ENCODE measurements around the gene FARP1. TPM values are rescaled to one million over a fixed set of nuclear protein-coding genes. Genes with fewer than 3 reads are reported as not detected.

Gene FARP1
- total RNA-seq, 1 experiment from 2014 or later, result 96.6 TPM

DNA sequence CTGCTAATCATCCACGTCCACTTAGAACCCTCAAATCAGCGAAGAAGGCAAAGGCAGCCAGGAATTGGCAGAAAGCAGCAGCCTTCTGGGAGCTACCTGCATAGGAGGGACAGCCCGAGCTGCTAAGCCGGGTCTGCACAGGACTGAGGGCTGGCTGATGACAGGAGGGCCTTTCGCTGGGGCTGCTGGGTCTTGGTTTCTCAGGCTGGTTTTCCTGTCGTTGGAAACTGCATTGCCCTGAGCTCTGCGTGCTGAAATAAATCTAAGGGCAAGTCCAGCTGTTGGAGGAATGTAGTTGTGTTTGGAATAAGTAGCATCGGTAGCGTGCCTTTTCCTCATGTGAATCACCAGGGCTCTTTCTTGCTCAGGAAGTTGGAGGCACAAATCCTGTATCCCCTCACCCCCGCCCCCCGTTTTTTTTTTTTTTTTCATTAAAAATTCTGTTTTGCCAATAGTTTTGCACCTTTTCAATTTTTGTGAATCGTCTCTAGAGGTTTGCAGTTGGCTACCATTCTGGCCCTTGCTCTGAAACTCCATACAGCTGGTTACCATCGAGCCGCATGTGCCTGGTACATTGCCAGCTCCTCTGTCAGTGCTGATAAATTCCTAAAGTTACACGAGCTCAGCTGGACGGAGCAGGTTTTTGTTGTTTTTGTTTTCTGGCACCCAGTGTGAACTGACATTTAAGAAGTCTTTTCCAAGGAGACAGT, 228.1 kb downstream of the FARP1 start:
- ChIA-PET POLR2A (no interaction called here), CTCF (interaction anchor here (0.7 to 2.1 kb wide), 4 partner anchors 21 to 337 kb away, joined by 3 to 8 read pairs (median 7); no protein-coding TSS in a partner anchor)
- no peaks in the 10 kb centered on the region for H3K27me3 Mint-ChIP-seq (ENCODE audit: low read depth)
- peak overlapping the region; percentile 11; the same call in 1 of the 2 replicates for H3K27ac Mint-ChIP-seq
- no peak overlapping the region for H3K4me3 Mint-ChIP-seq
- peaks cover 39% of the 10 kb centered on the region for H3K36me3 Mint-ChIP-seq
- H3K4me1 Mint-ChIP-seq, result peaks cover 30% of the 10 kb centered on the region
- TF ChIP-seq, protein P1, sequence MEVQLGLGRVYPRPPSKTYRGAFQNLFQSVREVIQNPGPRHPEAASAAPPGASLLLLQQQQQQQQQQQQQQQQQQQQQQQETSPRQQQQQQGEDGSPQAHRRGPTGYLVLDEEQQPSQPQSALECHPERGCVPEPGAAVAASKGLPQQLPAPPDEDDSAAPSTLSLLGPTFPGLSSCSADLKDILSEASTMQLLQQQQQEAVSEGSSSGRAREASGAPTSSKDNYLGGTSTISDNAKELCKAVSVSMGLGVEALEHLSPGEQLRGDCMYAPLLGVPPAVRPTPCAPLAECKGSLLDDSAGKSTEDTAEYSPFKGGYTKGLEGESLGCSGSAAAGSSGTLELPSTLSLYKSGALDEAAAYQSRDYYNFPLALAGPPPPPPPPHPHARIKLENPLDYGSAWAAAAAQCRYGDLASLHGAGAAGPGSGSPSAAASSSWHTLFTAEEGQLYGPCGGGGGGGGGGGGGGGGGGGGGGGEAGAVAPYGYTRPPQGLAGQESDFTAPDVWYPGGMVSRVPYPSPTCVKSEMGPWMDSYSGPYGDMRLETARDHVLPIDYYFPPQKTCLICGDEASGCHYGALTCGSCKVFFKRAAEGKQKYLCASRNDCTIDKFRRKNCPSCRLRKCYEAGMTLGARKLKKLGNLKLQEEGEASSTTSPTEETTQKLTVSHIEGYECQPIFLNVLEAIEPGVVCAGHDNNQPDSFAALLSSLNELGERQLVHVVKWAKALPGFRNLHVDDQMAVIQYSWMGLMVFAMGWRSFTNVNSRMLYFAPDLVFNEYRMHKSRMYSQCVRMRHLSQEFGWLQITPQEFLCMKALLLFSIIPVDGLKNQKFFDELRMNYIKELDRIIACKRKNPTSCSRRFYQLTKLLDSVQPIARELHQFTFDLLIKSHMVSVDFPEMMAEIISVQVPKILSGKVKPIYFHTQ (CRISPR knock-in tag; IDR thresholded peaks at IDR 0.05), result no peak
- TF ChIP-seq, protein P2, sequence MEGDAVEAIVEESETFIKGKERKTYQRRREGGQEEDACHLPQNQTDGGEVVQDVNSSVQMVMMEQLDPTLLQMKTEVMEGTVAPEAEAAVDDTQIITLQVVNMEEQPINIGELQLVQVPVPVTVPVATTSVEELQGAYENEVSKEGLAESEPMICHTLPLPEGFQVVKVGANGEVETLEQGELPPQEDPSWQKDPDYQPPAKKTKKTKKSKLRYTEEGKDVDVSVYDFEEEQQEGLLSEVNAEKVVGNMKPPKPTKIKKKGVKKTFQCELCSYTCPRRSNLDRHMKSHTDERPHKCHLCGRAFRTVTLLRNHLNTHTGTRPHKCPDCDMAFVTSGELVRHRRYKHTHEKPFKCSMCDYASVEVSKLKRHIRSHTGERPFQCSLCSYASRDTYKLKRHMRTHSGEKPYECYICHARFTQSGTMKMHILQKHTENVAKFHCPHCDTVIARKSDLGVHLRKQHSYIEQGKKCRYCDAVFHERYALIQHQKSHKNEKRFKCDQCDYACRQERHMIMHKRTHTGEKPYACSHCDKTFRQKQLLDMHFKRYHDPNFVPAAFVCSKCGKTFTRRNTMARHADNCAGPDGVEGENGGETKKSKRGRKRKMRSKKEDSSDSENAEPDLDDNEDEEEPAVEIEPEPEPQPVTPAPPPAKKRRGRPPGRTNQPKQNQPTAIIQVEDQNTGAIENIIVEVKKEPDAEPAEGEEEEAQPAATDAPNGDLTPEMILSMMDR (IDR thresholded peaks at IDR 0.05), result no peak
- TF ChIP-seq, protein P3, sequence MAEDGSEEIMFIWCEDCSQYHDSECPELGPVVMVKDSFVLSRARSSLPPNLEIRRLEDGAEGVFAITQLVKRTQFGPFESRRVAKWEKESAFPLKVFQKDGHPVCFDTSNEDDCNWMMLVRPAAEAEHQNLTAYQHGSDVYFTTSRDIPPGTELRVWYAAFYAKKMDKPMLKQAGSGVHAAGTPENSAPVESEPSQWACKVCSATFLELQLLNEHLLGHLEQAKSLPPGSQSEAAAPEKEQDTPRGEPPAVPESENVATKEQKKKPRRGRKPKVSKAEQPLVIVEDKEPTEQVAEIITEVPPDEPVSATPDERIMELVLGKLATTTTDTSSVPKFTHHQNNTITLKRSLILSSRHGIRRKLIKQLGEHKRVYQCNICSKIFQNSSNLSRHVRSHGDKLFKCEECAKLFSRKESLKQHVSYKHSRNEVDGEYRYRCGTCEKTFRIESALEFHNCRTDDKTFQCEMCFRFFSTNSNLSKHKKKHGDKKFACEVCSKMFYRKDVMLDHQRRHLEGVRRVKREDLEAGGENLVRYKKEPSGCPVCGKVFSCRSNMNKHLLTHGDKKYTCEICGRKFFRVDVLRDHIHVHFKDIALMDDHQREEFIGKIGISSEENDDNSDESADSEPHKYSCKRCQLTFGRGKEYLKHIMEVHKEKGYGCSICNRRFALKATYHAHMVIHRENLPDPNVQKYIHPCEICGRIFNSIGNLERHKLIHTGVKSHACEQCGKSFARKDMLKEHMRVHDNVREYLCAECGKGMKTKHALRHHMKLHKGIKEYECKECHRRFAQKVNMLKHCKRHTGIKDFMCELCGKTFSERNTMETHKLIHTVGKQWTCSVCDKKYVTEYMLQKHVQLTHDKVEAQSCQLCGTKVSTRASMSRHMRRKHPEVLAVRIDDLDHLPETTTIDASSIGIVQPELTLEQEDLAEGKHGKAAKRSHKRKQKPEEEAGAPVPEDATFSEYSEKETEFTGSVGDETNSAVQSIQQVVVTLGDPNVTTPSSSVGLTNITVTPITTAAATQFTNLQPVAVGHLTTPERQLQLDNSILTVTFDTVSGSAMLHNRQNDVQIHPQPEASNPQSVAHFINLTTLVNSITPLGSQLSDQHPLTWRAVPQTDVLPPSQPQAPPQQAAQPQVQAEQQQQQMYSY (CRISPR knock-in tag; IDR thresholded peaks at IDR 0.05), result no peak
- TF ChIP-seq, protein P4, sequence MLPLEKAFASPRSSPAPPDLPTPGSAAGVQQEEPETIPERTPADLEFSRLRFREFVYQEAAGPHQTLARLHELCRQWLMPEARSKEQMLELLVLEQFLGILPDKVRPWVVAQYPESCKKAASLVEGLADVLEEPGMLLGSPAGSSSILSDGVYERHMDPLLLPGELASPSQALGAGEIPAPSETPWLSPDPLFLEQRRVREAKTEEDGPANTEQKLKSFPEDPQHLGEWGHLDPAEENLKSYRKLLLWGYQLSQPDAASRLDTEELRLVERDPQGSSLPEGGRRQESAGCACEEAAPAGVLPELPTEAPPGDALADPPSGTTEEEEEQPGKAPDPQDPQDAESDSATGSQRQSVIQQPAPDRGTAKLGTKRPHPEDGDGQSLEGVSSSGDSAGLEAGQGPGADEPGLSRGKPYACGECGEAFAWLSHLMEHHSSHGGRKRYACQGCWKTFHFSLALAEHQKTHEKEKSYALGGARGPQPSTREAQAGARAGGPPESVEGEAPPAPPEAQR (CRISPR knock-in tag; IDR thresholded peaks at IDR 0.05), result no peak
- TF ChIP-seq SP1 (CRISPR knock-in tag; conservative IDR thresholded peaks at IDR 0.05), result no peak
- no peak for TF ChIP-seq ZNF423 (CRISPR knock-in tag; IDR thresholded peaks at IDR 0.05)
- no peak for TF ChIP-seq FOXK1 (CRISPR knock-in tag; IDR thresholded peaks at IDR 0.05)
- TF ChIP-seq KAT7 (CRISPR knock-in tag; IDR thresholded peaks at IDR 0.05; ENCODE audit: borderline replicate concordance), result no peak
- TF ChIP-seq, protein P5, sequence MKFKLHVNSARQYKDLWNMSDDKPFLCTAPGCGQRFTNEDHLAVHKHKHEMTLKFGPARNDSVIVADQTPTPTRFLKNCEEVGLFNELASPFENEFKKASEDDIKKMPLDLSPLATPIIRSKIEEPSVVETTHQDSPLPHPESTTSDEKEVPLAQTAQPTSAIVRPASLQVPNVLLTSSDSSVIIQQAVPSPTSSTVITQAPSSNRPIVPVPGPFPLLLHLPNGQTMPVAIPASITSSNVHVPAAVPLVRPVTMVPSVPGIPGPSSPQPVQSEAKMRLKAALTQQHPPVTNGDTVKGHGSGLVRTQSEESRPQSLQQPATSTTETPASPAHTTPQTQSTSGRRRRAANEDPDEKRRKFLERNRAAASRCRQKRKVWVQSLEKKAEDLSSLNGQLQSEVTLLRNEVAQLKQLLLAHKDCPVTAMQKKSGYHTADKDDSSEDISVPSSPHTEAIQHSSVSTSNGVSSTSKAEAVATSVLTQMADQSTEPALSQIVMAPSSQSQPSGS (CRISPR knock-in tag; IDR thresholded peaks at IDR 0.05; ENCODE audit: borderline replicate concordance, low read depth), result no peak
- TF ChIP-seq EMX1 (CRISPR knock-in tag; IDR thresholded peaks at IDR 0.05), result no peak
- no peak for TF ChIP-seq ZNF416 (CRISPR knock-in tag; IDR thresholded peaks at IDR 0.05)
- TF ChIP-seq, protein P6, sequence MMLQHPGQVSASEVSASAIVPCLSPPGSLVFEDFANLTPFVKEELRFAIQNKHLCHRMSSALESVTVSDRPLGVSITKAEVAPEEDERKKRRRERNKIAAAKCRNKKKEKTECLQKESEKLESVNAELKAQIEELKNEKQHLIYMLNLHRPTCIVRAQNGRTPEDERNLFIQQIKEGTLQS (CRISPR knock-in tag; conservative IDR thresholded peaks at IDR 0.05), result no peak
- no peak for TF ChIP-seq ZNF396 (CRISPR knock-in tag; IDR thresholded peaks at IDR 0.05; ENCODE audit: borderline replicate concordance)
- TF ChIP-seq, protein P7, sequence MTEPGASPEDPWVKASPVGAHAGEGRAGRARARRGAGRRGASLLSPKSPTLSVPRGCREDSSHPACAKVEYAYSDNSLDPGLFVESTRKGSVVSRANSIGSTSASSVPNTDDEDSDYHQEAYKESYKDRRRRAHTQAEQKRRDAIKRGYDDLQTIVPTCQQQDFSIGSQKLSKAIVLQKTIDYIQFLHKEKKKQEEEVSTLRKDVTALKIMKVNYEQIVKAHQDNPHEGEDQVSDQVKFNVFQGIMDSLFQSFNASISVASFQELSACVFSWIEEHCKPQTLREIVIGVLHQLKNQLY (CRISPR knock-in tag; IDR thresholded peaks at IDR 0.05), result no peak
- TF ChIP-seq, protein P8, sequence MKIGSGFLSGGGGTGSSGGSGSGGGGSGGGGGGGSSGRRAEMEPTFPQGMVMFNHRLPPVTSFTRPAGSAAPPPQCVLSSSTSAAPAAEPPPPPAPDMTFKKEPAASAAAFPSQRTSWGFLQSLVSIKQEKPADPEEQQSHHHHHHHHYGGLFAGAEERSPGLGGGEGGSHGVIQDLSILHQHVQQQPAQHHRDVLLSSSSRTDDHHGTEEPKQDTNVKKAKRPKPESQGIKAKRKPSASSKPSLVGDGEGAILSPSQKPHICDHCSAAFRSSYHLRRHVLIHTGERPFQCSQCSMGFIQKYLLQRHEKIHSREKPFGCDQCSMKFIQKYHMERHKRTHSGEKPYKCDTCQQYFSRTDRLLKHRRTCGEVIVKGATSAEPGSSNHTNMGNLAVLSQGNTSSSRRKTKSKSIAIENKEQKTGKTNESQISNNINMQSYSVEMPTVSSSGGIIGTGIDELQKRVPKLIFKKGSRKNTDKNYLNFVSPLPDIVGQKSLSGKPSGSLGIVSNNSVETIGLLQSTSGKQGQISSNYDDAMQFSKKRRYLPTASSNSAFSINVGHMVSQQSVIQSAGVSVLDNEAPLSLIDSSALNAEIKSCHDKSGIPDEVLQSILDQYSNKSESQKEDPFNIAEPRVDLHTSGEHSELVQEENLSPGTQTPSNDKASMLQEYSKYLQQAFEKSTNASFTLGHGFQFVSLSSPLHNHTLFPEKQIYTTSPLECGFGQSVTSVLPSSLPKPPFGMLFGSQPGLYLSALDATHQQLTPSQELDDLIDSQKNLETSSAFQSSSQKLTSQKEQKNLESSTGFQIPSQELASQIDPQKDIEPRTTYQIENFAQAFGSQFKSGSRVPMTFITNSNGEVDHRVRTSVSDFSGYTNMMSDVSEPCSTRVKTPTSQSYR (CRISPR knock-in tag; IDR thresholded peaks at IDR 0.05), result no peak
- ATAC-seq (peak; percentile 23), DNase-seq (ENCODE audit: low spot score) (no peak)
- peaks cover 24% of the 10 kb centered on the region for H3K9me3 Mint-ChIP-seq

Data from WTC11 (cell line).